NCI-H510A (cell line): Measurements from ENCODE around the gene GNAI2.

ENCODE experiments used
- DNase-seq: peaks from one replicate; lab custom pipeline; 2025; lab: John Stamatoyannopoulos, UW

Gene GNAI2

GRCh38 chr3:50235716-50236483 is at the start of gene GNAI2:
Gene GNAI2 (plus strand): TSS chr3:50236204. CDS start chr3:50236336, 132 bp downstream.
- peak; percentile 98 for DNase-seq

GRCh38 chr3:50187750-50188149 is 48.3 kb upstream of the GNAI2 start:
- DNase-seq: no peak

DNA sequence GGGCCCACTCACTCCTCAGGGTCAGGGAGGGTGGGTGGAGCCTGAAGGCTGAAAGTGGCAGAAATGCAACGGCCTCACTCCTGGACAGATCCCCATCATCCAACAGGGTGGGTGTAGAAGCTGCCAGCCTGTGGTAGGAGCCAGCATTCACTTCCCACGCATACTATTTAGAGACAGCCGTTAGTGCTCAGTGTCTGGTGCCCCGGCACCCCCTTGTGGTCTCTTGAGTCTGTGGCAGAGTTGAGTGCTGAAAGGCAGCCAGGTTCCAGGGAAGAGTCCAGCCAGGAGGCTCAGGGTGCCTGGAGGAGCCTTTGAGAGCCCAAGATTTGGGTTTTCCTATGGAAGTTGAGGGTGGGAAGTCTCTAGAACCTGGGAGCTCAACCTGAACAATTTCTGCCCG is 46.7 kb upstream of the GNAI2 start:
- DNase-seq: peak; percentile 43

DNA sequence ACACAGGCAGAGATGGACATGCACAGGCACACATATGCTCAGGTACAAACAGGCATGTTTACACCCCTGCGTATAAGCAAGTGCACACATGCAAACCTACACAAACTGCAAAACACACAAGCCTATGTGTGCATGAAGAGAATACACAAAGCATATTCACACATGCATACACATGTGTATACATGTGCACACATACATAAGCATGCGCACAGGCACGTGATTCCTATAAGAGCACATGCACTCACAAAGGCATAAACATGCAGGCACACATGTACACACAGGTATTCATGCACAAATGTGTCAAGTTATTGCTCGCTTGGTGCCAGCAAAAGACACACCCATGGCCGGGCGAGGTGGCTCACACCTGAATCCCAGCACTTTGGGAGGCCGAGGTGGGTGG is 46.0 kb upstream of the GNAI2 start:
- no peak for DNase-seq

DNA sequence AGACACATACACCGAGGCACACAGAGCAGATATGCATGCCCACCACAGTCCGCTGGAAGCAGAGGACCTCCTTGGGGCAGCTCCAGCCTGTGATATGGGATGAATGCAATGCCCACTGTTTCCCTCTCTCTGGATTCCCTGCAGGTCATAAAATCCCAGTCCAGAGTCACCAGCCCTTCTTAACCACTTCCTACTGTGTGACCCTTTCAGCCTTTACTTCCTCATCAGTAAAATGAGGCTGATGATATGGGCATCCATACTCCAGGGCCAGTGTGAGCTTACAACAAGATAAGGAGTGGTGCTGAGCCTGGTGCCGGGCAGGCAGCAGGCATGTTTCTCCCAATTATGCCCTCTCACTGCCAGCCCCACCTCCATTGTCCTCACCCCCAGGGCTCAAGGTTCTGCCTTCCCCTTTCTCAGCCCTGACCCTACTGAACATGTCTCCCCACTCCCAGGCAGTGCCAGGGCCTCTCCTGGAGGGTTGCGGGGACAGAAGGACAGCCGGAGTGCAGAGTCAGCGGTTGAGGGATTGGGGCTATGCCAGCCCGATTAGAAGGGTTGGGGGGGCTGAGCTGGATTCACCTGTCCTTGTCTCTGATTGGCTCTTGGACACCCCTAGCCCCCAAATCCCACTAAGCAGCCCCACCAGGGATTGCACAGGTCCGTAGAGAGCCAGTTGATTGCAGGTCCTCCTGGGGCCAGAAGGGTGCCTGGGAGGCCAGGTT is 44.9 kb upstream of the GNAI2 start, which contains the start of gene GNAT1:
TSS of gene GNAT1 (plus strand) at position 675 of the 725 bp plus-strand sequence. CDS start 116 bp downstream, outside the sequence.
- no peak for DNase-seq

DNA sequence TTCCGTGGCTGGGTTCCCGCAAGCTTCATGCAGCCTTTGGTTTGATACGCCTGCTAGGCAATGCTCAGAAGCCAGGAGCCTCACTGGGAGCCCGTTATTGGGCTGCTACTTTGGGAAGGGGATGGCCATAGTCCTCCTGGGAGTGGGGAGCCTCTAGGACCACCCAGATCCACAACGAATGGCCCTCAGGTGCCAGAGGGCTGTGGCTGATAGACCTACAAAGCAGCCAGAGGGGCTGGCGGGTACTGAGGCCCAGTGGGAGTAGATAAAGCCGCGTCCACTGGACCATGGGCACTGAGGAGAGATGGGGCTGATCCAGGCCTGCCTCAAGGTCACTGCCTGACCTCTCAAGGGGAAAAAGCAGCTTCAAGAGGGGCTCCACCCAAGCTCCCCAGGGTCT is 43.9 kb upstream of the GNAI2 start:
- DNase-seq: no peak

GRCh38 chr3:50192689-50193141 is 43.3 kb upstream of the GNAI2 start:
- DNase-seq: peak; percentile 24

DNA sequence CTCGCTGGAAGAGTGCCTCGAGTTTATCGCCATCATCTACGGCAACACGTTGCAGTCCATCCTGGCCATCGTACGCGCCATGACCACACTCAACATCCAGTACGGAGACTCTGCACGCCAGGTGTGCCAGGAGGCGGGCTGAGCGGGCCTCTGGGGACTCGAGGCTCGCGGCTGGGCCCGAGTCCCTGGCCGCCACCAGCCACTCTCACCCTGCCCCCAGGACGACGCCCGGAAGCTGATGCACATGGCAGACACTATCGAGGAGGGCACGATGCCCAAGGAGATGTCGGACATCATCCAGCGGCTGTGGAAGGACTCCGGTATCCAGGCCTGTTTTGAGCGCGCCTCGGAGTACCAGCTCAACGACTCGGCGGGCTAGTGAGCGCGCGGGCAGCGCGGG is 42.7 kb upstream of the GNAI2 start:
- DNase-seq: no peak

GRCh38 chr3:50193746-50194127 is 42.3 kb upstream of the GNAI2 start:
- no peak for DNase-seq

DNA sequence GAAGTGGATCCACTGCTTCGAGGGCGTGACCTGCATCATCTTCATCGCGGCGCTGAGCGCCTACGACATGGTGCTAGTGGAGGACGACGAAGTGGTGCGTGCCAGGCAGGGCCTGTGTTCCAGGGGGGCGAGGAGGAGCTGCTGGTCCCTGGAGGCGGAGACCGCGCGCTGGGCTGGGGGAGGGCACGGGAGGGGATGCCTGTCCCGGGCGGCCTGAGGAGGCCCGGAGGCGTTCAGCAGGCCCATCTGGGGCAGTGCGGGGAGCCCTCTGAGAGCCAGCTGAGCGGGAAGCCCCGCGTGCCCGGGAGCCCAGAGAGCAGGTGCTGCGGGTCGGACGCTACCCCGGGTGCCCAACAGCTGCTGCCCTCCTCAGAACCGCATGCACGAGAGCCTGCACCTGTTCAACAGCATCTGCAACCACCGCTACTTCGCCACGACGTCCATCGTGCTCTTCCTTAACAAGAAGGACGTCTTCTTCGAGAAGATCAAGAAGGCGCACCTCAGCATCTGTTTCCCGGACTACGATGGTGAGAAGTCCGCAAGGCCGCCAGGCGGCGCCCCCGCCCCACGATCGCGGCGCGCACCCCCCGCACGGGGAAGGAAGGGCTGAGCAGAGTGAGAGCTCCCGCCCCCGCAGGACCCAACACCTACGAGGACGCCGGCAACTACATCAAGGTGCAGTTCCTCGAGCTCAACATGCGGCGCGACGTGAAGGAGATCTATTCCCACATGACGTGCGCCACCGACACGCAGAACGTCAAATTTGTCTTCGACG is 41.7 kb upstream of the GNAI2 start:
- DNase-seq: no peak

DNA sequence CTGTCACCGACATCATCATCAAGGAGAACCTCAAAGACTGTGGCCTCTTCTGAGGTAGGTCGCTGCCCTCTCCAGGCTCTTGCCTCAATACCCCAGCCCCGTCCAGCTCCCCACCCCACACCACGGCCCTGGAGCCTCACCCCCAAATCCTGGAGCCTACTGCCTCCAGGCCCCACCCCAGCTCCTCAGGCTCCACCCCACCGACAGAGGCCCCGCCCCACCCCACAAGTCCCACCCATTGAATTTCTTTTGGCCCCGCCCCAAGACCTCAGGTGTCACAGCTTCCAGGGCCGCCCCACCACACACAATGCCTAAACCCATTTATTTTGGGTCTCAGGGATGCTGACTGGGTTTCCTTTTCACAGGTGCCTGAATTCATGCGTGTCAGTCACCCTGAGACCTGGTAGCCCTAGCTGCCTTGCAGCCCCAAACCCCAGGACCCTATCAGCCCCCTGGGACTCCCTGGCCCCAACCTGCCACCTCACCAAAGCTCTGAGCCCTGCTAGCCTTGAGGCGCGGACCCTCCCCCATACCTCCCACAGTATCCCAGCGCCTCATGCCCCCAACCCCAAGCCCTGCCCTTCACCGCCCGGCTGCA is 41.0 kb upstream of the GNAI2 start:
- DNase-seq: no peak

GRCh38 chr3:50195501-50196252 is 40.3 kb upstream of the GNAI2 start:
- no peak for DNase-seq

GRCh38 chr3:50196253-50196801 is 39.7 kb upstream of the GNAI2 start:
- DNase-seq: no peak

GRCh38 chr3:50201573-50202315 is 34.3 kb upstream of the GNAI2 start:
- DNase-seq: no peak

- DNase-seq: no peak
Observed at GRCh38 chr3:50202353-50203112, 33.5 kb upstream of the GNAI2 start.

- no peak for DNase-seq
Observed at GRCh38 chr3:50203113-50203808, 32.7 kb upstream of the GNAI2 start.

DNA sequence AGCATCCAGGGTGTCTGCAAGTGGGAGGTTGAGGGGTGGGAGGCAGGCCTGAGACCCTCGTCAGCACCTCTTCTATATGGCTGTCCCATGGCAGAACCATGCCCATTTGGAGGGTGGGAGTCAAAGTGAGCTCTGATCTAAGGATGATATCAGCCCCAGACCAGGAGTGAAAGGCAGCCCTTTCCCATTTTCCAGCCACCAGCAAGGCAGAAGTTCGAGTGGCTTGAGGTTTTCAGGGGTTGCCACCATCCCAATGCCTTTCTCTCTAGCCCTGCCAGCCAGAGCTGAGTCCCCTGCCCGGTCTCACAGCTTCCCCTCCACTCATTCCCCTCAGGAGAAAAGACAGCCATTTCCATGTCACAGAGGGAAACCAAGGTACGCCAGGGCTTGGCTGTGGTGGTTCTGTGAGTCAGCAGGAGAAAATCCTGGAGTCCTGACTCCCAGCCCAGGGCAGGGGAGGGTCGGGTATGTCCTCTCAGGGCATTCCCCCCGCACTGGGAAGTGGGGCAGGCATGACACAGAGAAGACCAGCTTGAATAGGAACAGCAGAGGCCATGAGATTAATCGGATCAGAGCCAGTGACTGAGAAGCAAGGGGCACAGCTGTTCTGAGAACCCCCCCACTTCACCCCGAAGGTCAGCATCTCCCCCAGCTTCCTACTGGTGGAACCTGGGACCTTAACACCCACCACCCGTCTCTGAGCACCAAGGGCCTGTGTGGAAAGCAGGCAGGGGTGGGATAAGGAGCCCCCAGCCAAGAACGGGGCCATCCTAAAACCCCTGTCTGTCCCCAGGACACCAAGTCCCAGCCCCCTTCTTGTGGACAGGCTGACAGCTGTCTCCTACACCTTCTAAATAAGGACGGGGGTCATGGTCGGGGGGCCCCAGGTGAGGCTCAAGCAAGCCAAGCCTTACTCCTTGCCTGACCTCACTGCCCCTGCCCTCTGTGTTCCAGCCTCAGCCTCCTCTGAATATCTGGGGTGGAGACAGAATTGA is 31.9 kb upstream of the GNAI2 start:
- DNase-seq: no peak
